ENCODE data around the gene PCSK4.

GRCh38 chr19:1452802-1453524 lies 37.2 kb downstream of the PCSK4 start:
- TF ChIP-seq, protein P1, sequence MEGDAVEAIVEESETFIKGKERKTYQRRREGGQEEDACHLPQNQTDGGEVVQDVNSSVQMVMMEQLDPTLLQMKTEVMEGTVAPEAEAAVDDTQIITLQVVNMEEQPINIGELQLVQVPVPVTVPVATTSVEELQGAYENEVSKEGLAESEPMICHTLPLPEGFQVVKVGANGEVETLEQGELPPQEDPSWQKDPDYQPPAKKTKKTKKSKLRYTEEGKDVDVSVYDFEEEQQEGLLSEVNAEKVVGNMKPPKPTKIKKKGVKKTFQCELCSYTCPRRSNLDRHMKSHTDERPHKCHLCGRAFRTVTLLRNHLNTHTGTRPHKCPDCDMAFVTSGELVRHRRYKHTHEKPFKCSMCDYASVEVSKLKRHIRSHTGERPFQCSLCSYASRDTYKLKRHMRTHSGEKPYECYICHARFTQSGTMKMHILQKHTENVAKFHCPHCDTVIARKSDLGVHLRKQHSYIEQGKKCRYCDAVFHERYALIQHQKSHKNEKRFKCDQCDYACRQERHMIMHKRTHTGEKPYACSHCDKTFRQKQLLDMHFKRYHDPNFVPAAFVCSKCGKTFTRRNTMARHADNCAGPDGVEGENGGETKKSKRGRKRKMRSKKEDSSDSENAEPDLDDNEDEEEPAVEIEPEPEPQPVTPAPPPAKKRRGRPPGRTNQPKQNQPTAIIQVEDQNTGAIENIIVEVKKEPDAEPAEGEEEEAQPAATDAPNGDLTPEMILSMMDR (IDR thresholded peaks at IDR 0.05) = no peak
- no peak for TF ChIP-seq POLR2AphosphoS5 (IDR thresholded peaks at IDR 0.05)
- no peak for TF ChIP-seq POLR2A (IDR thresholded peaks at IDR 0.05)

Data from sigmoid colon (tissue), 4 donors.